ENCODE measurements around the gene LATS1. TPM values are rescaled to one million over a fixed set of nuclear protein-coding genes. Genes with fewer than 3 reads are reported as not detected.
"Not testable (repeated sequence)": the region's sequence is repeated elsewhere in the genome, so short reads cannot be mapped to it uniquely, and the experiment has no call there.

LATS1 gene
- total and polyA plus RNA-seq, 9 donors, result 10.7 to 46.0 (median 34.7) TPM

GRCh38 chr6:149751239-149751638, 33.3 kb upstream of the LATS1 start:
- peaks cover 8% of the 10 kb centered on the region for H3K4me1 ChIP-seq (ENCODE audit: insufficient read depth)
- 80 to 91% (median 85%) methylated on average over 8 of the region's 8 CpGs for WGBS, 3 donors
- no peak for TF ChIP-seq POLR2A (IDR thresholded peaks at IDR 0.05)
- H3K27ac ChIP-seq, result no peak overlapping the region
- no peaks in the 10 kb centered on the region for H3K36me3 ChIP-seq
- H3K27me3 ChIP-seq, result no peaks in the 10 kb centered on the region
- H3K9me3 ChIP-seq, result no peaks in the 10 kb centered on the region
- H3K4me3 ChIP-seq, result no peak overlapping the region
- no peak for DNase-seq
- intact Hi-C loops (cut with DNase I), result no loop called here

DNA sequence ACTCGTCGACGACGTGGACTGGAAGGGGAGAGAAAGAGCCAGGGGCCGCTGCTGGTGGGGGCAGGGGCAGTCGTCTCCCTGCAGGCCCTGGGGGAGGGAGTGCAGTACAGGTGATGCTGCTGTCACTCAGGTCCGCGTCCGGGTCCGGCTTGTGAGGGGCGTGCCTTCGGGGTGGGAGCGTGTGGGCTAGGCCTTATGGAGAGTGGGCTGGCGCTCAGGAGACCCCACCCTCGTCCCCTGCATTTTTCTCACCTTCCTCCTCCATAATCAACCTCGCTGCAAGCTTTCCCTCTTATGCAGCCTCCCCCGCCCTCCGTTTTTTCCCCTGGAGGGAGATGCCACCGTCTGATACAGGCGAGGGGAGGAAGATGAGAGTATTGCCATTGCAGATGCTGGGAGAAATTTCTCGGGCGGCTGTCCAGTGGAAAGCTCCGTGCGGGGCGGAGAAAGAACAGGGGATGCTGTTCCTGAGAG, 32.3 kb upstream of the LATS1 start:
- Histone ChIP-seq H3K9me3 (no peaks in the 10 kb centered on the region), H3K4me1 (ENCODE audit: insufficient read depth) (peaks cover 9% of the 10 kb centered on the region), H3K27ac (peak overlapping the region in 1 of 2 donors; percentile 54), H3K4me3 (peak overlapping the region; percentile 86), H3K36me3 (no peaks in the 10 kb centered on the region), H3K27me3 (no peaks in the 10 kb centered on the region)
- intact Hi-C loops (cut with DNase I), result no loop called here
- WGBS, 3 donors, result 0% methylated on average over 25 of the region's 25 CpGs
- DNase-seq, result peak in 2 of 5 donors; percentile 32 to 64
- TF ChIP-seq, protein P1, sequence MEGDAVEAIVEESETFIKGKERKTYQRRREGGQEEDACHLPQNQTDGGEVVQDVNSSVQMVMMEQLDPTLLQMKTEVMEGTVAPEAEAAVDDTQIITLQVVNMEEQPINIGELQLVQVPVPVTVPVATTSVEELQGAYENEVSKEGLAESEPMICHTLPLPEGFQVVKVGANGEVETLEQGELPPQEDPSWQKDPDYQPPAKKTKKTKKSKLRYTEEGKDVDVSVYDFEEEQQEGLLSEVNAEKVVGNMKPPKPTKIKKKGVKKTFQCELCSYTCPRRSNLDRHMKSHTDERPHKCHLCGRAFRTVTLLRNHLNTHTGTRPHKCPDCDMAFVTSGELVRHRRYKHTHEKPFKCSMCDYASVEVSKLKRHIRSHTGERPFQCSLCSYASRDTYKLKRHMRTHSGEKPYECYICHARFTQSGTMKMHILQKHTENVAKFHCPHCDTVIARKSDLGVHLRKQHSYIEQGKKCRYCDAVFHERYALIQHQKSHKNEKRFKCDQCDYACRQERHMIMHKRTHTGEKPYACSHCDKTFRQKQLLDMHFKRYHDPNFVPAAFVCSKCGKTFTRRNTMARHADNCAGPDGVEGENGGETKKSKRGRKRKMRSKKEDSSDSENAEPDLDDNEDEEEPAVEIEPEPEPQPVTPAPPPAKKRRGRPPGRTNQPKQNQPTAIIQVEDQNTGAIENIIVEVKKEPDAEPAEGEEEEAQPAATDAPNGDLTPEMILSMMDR (IDR thresholded peaks at IDR 0.05), result no peak
- no peak for TF ChIP-seq POLR2A (IDR thresholded peaks at IDR 0.05)
- TF ChIP-seq EP300 (IDR thresholded peaks at IDR 0.05), result no peak

- Histone ChIP-seq H3K9me3 (no peaks in the 10 kb centered on the region), H3K4me3 (peak within 1 kb of the TSS; percentile 86), H3K4me1 (ENCODE audit: insufficient read depth) (peaks cover 11% of the 10 kb centered on the region), H3K36me3 (no peaks in the 10 kb centered on the region), H3K27ac (peak within 1 kb of the TSS; percentile 4 to 54), H3K27me3 (no peaks in the 10 kb centered on the region)
- intact Hi-C loops (cut with DNase I), result no loop called here
- peak; percentile 84 to 90 (median 88) for DNase-seq
- WGBS, 3 donors, result 0 to 1% (median 0%) methylated on average over 28 to 60 of the region's 60 CpGs
- TF ChIP-seq, protein P1 (IDR thresholded peaks at IDR 0.05), result no peak
- peak; percentile 62 for TF ChIP-seq POLR2A (IDR thresholded peaks at IDR 0.05)
- TF ChIP-seq EP300 (IDR thresholded peaks at IDR 0.05), result no peak
Observed at GRCh38 chr6:149749594-149750135, 31.8 kb upstream of the LATS1 start, which contains the start of gene PCMT1. Gene PCMT1 (plus strand): TSS chr6:149749741. CDS start chr6:149749902, 161 bp downstream.

DNA sequence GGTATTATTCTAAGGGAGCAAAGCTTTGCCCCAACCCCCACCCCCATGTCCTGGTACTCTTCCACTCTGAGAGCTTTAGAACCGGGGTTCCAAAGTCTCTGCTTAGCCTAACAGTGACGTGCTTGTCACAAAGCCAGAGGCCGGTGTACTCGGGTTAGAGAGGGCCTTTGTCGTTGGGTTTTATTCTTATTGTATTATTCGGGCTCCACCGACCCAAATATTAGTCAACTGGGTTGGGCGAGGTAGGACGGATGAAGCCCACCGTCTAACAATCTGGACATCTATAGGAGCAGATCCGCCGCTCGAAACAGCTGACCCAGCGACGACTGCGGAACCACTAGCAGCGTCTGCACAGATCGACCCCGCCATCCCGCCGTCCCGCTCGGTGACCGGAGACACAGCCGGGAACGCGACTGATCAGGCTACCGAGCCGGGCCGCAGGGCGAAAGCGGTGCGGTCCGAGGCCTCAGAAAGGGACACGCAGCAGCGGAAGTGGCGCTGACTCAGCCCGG, 31.2 kb upstream of the LATS1 start:
- WGBS, 3 donors, result 0 to 1% (median 1%) methylated on average over 21 to 25 of the region's 38 CpGs
- intact Hi-C loops (cut with DNase I); H3K27me3 ChIP-seq; DNase-seq; H3K36me3 ChIP-seq; H3K9me3 ChIP-seq: not testable (repeated sequence)
- peak overlapping the region; percentile 86 for H3K4me3 ChIP-seq
- peak overlapping the region in 1 of 2 donors; percentile 54 for H3K27ac ChIP-seq
- peaks cover 11% of the 10 kb centered on the region for H3K4me1 ChIP-seq (ENCODE audit: insufficient read depth)

- peak; percentile 92 to 96 (median 93) for DNase-seq
- H3K27me3 ChIP-seq, result no peaks in the 10 kb centered on the region
- intact Hi-C loops (cut with DNase I), result no loop called here
- no peaks in the 10 kb centered on the region for H3K9me3 ChIP-seq
- 4 to 5% (median 4%) methylated on average over 41 of the region's 41 CpGs for WGBS, 3 donors
- peak within 1 kb of the TSS; percentile 95 for H3K4me3 ChIP-seq
- peak within 1 kb of the TSS in 1 of 2 donors; percentile 61 for H3K27ac ChIP-seq
- peaks cover 7% of the 10 kb centered on the region for H3K4me1 ChIP-seq (ENCODE audit: insufficient read depth)
- no peaks in the 10 kb centered on the region for H3K36me3 ChIP-seq
- TF ChIP-seq, protein P1 (IDR thresholded peaks at IDR 0.05), result peak; percentile 47 to 79 (median 60)
- TF ChIP-seq POLR2A (IDR thresholded peaks at IDR 0.05) (peak; percentile 17), EP300 (IDR thresholded peaks at IDR 0.05) (no peak)
Observed at GRCh38 chr6:149746147-149746946, 28.4 kb upstream of the LATS1 start, which contains the start of gene NUP43. Gene NUP43 (minus strand): TSS chr6:149746529. CDS start chr6:149746495, 34 bp downstream.

DNA sequence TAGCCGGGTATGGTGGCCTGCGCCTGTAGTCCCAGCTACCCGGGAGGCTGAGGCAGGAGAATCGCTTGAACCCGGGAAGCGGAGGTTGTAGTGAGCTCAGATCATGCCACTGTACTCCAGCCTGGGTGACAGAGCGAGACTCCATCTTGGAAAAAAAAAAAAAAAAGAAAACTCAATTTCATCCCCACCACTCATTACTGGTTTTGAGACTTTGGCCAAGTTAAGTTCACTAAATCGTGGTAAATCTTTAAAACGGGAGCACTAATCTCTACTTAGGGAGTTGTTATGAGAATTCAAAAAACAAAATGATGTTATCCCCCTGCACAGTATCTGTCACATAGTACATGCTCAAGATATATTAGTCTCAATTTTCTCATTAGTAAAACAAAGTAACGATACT, 27.4 kb upstream of the LATS1 start:
- H3K27me3 ChIP-seq; H3K36me3 ChIP-seq; H3K27ac ChIP-seq; DNase-seq; H3K4me3 ChIP-seq; H3K9me3 ChIP-seq; H3K4me1 ChIP-seq (ENCODE audit: insufficient read depth); intact Hi-C loops (cut with DNase I): not testable (repeated sequence)
- WGBS, 3 donors, result 68 to 70% (median 70%) methylated on average over 10 of the region's 10 CpGs
